IPS-NIHi11 (cell line): ENCODE data around the gene MRPL55.
"Not testable (repeated sequence)": the region's sequence is repeated elsewhere in the genome, so short reads cannot be mapped to it uniquely, and the experiment has no call there.

ENCODE experiments used
- DNase-seq: peaks from one replicate; pipeline ENCODE4 v3.0.0; 2012; ENCODE audit warnings: mixed read lengths, low spot score

The MRPL55 gene

DNA sequence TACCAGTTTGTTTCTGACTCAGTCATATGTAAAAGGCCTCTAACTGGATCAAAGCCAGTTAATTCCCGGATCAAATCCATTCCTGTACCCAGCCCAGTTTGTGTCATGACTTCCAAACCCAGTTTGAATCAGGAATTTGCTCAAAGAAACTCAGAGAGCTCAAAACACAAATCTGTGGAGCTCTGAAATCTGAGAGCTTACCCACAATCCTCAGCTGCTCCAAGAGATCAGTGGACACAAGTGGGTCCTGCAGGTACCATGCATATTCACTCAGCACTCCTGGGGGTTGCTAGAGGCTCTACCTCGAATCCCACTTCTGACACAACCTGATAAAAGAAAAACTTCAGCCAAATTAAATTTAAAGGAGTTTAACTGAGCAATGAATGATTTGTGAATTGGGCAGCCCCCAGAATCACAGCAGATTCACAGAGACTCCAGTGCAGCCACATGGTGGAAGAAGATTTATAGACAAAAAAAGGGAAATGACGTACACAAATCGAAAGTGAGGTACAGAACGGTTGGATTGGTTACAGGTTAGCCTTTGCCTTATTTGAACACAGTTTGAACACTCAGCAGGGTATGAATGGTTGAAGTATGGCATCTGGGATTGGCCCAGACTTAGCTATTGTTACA is 11.9 kb upstream of the MRPL55 start:
- no peak for DNase-seq

DNA sequence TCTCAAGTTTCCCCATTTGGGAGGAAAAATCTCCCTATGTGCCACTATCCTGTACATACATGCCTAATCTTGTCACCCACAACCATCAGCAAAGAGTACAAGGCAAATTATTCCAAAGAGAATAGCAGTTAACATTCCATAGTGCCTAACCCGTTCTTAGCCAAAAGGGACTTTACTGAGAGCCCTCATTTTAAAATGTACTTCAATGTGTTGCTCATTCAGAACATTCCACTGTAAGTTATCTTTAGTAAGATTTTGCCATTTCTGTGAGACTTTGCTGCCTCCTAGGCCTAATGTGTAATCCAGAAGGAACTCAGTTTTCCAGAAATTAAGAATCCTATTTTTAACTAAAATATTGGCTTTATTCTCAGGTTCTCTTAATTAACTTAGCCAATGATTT is 11.3 kb upstream of the MRPL55 start:
- no peak for DNase-seq

DNA sequence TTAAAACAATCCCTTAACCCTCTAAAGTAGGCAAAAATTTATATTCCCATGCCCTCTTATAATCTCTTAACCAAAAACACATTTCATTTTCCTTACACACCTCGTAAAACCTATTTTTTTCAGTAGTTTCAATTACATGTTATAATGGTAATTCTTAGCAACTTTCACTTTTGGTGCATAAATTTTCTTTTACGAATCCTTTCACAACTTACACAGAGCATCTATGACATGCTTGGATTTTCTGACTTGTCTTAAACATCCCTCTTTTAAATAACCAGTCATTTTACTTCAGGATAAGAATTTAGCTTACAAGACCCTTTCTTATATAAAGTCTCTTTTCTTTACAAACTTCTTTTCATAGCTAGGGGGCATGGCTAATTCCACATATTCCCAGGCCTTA is 8.9 kb upstream of the MRPL55 start:
- no peak for DNase-seq

DNA sequence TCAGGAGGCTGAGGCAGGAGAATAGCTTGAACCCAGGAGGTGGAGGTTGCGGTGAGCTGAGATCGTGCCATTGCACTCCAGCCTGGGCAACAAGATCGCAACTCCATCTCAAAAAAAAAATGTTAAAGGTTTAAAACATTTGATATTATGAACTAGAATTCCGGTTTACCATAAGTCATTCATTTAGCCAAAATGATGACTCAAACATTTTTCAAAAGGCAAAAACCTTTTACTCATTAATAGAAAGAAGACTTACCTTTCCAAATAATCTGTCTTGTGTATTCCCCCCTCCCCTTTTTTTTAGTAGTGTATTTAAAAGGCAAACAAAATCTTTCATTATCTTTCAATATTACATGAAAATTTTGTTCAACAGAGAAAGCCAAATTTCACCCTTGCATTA is 8.2 kb upstream of the MRPL55 start:
- DNase-seq, result no peak

DNA sequence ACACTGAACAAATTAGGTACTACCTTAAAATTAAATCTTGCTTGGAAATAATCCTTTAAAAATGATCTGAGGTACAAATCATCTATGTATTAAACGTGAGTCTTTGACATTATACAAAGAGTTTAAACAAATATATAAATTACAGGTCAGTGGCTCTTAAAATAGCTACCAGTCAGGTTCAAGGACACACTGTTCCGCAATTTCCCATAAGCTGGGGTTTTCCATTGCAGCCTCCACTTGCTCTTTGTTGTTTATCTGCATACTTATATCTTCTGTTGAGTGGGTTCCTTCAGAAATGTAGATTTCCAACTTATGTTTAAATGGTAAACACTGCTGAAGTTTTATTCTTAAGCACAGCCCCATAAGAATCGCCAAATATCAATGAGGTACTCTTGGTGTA is 5.7 kb upstream of the MRPL55 start:
- no peak for DNase-seq

DNA sequence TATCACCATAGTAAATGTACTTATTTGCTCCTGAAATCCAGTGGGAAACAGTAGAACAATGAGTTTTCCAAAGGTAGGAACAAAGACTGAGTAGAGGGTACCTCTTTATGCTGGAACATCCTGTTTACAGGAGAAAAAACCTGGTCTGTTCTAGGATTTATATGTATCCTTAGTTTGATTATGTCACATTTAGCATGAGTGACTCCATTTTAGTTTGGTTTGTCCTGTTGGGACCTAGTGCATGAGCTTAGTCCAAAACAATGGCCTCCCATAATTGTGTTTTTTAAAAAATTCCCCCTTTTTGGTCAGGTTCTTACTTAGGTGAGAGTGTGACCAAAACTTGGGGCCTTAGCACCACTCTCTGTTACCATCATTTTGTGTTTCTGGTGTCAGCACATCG is 3.5 kb upstream of the MRPL55 start:
- no peak for DNase-seq

DNA sequence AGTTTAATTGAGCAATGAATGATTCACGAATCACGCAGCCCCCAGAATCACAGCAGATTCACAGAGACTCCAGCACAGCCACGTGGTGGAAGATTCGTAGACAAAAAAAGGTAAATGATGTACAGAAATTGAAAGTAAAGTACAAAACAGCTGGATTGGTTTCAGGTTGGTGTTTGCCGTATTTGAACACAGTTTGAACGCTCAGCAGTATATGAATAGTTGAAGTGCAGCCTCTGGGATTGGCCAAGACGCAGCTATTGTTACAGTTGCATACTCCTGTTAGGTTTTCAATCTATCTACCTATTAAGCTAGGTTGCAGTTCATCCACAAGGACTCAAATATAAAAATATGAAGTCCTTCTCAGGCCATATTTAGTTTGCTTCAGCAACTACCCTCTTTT is 3.1 kb upstream of the MRPL55 start:
- DNase-seq, result no peak

DNA sequence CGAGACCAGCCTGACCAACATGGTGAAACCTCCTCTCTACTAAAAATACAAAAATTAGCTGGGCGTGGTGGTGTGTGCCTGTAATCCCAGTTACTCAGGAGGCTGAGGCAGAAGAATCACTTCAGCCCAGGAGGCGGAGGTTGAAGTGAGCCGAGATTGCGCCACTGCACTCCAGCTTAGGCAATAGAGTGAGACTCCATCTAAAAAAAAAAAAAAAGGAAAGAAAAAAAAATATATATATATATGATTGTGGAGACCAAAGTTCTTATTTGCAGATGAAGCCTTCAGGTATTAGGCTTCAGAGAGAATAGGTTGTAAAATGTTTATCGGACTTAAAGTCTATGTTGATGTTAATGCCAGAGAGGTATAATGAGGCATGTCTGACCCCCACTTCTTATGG is 2.2 kb upstream of the MRPL55 start:
- DNase-seq, result not testable (repeated sequence)

DNA sequence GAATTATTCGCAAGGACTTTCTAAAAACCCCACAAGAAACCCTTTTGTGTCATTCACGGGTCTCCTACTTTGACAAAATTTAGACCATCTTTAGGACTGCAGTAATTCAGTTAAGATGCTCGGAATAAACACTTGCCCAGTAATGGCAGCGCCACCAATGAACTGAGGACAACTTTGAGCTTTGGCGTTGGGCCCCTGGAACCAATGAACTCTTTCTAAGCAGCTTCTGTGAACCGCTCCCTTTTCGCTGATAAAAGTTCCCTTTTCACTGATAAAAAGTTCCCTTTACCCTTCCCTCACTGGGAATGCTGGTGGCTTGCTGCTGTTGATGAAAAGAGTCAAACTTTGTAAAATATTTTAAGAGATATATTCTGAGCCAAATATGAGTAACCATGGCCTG is 1.5 kb upstream of the MRPL55 start:
- no peak for DNase-seq

DNA sequence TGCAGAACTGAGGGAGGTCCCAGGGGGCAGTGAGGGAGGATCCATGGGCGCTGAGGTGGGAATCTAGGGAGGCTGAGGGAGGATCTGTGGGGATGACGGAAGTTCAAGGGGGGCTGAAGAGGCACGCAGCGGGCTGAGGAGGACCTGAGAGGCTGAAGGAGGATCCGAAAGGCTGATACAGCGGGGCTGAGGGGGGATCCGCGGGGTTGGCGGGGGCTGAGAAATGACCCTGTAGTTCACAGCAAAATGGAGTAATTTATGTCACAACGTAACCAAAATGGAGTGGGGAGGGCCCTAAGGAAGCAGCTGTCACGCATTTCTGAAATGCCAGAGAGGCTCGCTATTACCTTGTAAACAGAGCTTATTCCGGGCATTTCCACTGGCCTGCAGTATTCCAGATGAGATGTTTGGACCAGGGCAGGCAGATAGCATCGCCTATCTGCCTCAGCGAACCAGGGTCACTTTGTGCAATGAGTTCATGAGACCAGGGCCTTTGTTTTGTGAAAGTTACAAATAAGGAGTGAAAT is 926 bp upstream of the MRPL55 start:
- DNase-seq, result no peak

DNA sequence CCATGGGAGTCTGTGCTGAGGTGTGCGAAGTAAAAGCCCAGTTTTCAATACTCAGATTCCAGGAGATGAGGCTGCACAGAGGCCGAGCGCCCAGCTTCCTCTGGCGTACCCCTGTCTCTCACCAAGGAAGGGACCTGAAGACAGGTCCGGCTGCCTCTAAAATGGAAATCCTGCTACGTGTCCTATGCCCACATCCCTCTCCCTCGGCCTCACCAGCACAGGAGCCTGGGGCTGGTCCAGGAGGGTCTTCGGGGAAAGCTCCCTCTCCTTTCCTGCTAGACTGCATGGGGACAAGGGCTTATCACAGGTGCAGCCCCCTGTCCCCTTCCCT is 392 bp downstream of the MRPL55 start:
- no peak for DNase-seq

DNA sequence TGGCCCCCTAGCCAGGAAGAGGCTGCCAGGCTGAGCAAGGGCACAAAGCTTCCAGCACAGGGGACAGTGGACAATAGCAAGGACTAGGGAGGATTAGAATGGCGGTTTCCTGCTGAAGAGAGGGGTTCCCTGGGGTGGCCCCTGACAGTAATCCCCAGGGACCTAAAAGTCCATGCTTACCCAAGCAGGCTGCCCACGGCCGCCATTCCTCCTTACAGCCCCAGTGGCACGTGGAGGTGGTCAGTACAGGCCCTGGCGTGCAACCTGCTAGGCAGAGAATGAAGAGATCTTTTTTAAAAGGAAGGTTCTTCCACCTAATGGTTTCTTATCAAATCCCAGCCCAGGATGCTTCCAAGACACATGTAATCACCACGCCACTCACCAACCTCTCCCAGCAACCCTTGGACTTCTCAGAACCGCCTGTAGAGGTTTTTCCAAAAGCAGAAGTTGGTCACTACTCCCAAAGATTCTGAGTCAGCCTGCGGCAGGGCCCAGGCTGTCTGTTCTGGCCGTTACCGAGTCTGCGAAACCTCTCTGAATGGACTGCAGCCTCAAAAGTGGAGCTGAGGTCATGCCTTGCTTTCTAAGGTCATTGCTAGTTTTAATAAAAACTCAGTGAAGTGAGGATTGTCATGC is 926 bp downstream of the MRPL55 start:
- DNase-seq, result no peak

DNA sequence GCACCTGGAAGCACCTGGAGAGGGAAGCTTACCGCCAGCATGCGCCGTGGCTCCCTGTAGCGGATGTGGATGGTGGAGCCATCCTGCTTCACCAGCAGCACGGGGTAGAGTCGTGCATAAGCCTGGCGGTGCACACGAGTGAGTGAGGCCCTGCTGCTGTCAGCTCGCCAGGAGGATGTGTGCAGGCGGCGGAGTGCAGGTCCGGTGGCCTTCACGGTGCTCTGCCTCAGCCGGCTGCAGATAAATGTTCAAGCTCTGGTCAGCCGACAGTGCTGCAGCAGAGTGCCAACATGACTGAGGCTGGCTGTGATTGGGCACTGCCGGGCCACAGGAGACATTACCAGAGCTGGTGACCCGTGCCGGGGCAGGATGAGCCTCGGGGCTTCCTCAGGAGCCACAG is 1.5 kb downstream of the MRPL55 start:
- no peak for DNase-seq

DNA sequence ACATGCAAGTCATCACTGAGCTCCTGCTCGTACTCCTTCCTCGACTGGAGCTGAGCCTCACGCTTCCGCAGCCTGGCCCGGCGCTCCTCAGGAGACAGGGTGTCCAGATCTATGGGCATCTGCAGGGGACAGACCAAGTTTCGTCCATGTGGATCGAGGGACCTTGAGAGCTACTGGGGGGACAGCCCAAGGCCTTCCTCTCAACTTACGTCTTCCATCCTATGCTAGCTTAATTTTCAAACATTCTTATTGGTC is 2.4 kb downstream of the MRPL55 start:
- DNase-seq, result no peak

DNA sequence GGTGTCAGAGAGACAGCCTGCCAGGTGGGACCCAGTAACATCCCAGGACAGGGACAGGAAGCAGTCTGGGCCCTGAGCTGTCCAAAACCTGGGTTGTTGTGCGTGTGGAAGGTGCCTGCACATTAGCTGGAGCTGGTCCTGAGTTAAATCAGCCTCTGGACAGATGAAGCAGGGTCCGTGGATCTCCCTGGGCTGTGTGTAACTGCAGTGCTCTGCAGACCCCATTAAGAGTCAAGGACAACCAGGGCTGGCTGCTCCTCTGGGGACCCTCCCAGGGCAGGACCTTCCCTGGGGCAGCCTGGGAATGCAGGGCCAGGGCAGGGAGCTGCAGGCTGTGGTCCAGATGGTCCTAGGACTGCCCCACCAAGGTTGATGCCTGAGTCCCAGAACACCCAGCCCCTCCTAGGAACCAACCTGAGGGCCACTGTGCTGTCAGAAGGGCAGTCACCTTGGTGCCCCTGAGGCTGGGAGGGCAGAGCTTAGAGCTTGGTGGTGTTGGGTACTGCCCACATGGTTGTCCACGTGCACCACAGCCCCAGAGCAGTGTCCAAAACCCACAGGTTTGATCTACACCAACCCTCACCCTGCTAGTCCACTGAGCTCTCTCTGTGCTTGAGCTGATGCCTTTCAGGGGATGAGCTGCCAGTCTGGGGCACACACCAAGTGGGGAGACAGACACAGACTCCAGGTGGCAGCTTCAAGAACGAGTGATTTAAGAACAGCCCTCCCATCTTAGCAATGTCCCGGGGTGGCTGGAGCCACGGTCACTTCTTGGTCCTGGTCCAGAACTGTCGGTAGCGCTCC is 2.9 kb downstream of the MRPL55 start:
- no peak for DNase-seq

DNA sequence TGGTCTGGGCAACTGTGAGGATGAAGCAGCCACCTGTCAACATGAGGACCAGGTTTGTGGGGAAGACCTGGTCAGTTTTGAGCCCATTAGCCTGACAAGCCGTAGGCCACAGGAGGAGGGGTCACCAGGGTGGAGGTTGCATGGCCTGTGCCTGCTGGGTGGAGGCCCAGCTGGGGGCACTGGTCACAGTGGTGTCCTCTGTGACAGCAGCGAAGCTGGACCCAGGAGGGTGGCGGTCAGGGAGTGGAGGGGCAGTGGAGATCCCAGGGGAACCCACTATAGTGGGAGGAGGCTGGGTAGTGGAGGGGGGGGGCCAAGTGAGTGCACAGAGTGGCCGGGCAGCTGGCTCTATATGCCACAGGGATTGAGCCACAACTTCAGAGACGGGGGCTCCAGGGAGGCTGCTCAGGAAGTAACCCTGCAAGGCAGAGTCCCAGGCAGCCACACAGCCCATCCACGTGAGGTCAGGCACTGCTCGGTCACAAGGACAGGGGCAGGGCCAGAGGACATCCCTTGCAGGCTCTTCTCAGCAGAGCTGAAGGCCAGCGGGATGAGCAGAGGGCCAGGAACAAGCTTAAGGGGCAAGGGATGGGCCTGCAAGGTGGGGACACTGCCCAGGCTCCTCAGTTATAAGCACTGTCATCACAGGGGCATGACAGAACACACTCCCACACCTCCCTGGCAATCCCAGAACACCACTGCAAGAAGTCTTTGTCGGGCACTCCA is 3.7 kb downstream of the MRPL55 start:
- DNase-seq, result no peak

DNA sequence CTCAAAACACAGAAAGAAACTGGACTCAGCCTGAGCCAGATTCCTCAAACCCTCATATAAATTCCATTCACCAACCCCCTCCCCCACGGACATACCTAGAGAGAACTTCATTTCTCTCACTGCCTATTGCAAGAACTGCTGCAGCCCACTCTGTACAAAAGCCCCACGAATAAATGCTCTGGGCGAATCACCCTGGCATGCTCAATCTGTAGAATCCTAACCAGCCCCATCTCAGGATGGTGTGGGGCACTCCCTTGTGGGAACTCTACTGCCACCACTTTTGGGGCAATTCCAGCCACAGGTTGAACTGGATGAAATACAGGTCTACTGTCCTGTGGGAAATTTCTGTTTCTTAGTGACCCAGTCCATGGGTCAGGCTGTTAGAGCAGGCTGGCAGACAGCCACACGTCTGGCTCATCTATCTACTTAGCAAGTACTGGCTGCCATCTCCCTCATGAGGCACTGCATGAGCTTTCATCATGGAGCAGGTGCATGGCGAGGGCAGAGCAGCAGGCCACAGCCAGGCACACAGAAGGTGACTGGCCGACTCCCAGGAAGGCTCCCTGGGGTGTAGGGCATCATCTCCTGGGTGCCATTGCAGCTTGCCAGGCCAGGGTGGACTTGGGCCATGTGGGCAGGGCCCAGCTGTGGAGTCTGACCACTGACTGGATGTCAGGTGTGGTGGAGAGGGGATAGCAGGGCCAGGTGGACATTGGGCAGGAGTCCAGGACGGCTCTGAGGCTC is 4.4 kb downstream of the MRPL55 start:
- no peak for DNase-seq

DNA sequence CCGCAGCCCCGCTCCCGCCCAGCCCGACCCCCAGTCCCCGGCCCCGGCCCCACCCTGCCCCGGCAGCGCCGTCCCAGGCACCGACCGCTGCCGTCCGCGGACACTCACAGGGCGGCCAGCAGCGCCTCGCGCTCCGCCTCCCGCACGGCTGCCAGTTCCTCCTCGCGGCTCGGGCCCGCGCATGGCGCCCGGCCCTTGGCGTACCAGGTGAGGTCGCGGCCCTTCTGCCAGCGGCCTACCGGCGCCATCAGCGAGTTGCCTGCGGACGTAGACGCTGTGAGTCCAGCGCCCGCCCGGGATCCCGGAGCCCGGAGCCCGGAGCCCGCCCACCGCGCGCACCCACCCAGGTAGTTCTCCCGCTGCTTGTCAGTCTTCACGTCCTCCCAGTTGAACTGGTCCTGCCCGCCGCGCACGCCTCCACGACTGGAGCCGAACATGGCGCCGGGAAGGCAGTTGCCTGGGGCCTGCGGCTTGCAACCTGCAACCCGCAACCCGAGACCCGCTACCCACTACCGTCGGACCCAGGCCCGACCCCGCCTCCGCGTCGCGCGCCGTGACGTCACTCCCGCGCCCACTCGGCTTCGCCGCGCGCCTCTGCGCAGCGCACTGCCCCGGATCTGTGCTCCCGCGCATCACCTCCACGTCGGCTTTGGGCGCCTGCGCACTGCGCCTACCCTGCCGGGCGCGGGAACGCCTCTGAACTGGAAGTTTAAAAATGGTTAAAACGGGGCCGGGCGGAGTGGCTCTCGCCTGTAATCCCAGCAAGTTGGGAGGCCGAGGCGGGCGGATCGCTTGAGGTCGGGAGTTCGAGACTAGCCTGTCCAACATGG is 6.1 kb downstream of the MRPL55 start, which contains the start of gene C1orf35:
C1orf35 (minus strand) TSS at position 535 of the 830 bp plus-strand sequence; CDS start at position 437, 98 bp downstream.
- peak; percentile 99 for DNase-seq

DNA sequence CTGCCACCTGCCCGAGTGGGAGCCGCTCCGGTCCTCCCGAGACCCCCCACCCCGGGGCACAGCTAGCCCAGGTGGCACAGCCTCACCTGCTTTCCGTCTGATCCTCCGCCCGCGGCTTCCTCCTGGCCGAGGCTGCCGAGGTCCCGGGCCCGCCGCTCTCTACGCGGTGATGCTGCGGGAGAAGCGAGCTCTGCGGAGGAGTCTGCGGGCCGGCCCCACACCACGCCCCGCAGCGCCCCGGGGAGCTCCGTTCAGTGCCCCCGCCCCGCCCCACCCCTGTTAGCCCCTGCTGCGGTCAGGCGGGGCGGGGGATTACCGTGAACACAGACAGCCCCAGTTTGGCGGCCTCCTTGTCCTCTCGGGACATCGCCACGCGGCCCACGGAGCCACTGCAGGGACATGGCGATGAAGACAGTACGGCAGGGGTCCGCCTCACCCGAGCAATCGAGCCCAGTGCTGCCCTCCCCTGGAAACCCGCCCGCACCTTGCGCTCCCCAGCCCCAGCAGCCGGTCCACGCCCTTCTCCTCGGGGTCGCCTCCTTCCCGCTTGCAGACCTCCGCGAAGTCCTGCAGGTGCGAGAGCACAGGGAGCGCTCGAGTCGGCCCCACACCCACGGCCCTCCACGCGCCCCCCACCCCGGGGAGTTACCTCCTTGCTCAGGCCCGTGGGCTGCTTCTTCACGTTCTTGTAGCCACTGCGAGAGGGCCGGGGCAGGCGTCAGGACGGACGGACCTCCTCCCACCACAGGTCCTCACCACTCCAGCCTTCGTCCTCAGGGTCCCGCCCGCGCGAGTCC is 6.9 kb downstream of the MRPL55 start:
- DNase-seq, result peak; percentile 83

DNA sequence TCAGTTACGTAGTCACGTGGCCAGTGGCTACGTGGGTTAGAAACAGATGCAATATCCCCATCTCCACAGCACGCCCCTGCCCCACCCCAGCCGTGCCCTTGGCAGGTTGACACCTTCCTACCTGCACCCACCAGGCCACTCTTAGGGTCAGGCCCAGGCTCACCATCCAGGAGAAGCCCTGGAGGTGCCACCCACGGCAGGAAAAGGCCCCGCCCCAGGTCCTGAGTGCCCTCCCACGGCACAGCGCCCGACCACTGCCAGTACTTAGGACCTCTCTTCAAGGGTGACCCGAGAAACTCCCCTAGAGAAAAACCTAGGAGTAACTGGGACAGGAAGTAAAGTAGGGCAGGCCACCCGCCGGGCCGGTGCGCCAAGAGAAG is 7.5 kb downstream of the MRPL55 start:
- no peak for DNase-seq
